HG03159 (cell line): ENCODE data around the gene TMTC2.
"Not testable (repeated sequence)": the region's sequence is repeated elsewhere in the genome, so short reads cannot be mapped to it uniquely, and the experiment has no call there.

Source experiments
- ATAC-seq: cut with Tn5 transposase; IDR thresholded peaks from one replicate; pipeline ENCODE4 v1.9.1; 2021; ENCODE audit warnings: mild to moderate bottlenecking, moderate library complexity; ENCODE audit not compliant: unreplicated experiment

TMTC2 gene

GRCh38 chr12:82835217-82835616, 148.5 kb downstream of the TMTC2 start:
- no peak for ATAC-seq

DNA sequence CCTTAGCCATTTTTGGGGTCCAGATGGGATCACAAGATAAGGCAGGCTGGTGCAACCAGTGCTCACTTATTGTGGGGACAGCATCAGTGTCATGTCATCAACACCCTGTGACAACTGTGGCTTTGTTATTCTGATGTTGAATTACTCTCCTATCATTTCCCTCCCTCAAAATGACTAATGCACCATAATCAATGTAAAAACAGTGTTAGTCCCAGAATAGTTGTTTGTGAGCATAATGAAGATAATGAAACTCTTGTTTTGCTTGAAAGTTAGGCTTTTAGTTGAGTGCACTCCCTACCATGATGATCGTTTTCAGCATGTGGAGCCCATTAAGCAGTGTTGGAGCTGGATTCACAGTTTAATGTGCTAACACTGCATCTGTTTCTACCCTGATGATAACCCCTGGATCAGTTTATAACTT, 151.4 kb downstream of the TMTC2 start:
- no peak for ATAC-seq

DNA sequence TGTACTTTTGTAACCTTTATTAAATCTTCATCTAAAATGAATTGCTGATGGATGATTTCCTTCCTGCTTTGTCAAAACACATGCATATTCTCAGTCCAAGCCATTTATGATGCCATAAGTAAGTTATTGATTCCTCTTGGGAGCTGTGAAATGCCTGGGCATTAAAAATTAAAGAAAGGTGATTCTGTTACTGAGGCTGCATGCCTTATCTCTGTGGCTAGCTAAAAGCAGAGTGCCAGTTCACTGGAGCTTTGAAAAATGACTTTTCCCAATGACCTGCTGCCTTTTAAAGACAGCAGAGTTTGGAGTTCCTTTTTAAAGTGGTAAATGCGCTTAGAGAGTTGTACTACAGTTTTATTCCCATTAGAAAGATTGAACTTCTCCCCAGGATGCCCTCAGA, 152.1 kb downstream of the TMTC2 start:
- ATAC-seq: no peak

GRCh38 chr12:82839796-82840195, 153.1 kb downstream of the TMTC2 start:
- no peak for ATAC-seq

- no peak for ATAC-seq
These were observed 154.8 kb downstream of the TMTC2 start for GRCh38 chr12:82841487-82841904.

GRCh38 chr12:82842480-82842879, 155.8 kb downstream of the TMTC2 start:
- no peak for ATAC-seq

- ATAC-seq: not testable (repeated sequence)
These were observed 158.4 kb downstream of the TMTC2 start for GRCh38 chr12:82845076-82845475.

DNA sequence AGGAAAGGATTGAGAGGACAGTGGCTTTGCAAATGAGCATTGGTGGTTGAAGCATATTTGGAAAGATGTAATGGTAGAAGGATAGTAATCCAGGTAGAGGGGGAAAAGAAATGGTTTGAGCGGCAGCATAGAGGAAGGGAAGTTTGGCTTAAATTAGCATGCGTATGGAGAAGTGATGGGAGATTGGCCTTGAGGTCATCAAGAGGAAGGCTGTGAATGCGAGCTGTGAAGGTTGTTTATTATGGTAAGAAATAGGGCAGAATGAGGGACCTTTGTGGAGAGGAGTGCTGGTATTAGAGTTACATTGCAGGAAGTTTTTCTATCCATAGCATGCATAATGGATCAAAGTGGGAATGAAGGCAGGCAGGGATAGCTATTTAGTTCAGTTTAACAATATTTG, 162.1 kb downstream of the TMTC2 start:
- no peak for ATAC-seq

GRCh38 chr12:82852529-82852928, 165.8 kb downstream of the TMTC2 start:
- peak; percentile 33 for ATAC-seq

DNA sequence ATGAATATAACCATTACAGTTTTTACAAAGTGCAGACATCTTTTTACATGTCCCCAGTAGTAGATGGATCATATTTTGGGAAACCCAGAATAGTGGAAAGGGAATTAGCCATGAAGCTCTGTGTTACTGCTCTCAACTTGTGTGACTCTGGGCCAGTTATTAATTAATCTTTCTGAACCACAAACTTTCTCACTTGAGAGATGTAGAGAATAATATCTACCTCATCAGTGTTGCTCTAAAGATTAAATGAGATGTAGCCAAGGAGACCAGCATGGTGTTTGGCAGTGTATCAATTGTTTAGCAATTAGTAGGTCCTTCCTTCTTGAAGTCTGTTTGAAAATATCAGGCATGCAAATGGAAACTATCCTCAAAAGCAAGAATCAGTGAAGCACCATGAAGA, 169.2 kb downstream of the TMTC2 start:
- ATAC-seq: peak; percentile 88

DNA sequence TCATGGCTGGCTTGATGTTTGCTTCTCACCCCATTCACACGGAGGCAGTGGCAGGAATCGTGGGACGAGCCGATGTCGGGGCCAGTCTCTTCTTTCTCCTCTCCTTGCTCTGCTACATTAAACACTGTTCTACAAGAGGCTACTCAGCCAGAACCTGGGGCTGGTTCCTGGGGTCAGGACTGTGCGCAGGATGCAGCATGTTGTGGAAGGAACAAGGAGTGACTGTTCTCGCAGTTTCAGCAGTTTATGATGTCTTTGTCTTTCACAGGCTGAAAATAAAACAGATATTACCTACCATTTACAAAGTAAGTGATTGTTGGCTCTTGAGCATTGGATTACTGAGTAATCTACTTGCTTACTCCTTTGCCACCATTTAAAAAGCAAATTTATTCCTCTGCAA, 170.6 kb downstream of the TMTC2 start:
- no peak for ATAC-seq

GRCh38 chr12:82857911-82858533, 171.3 kb downstream of the TMTC2 start:
- ATAC-seq: no peak

DNA sequence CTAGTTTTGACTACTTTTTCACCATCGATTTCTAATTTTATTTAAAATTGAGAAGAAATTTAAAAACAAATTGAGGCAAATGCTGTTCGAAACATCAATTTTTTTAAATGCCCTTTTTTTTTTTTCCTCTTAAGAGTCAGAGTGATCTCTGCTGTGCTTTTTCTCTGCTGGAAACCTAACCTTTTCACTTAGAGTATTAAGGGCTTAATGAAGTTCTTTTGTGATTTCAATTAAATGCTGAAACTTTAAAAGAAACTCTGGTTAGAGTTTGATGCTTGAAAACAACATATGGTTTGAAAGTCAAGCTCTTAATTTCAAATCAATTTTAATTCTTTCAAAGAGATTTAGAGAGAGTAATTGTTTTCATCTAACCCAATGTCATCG, 171.8 kb downstream of the TMTC2 start:
- no peak for ATAC-seq

DNA sequence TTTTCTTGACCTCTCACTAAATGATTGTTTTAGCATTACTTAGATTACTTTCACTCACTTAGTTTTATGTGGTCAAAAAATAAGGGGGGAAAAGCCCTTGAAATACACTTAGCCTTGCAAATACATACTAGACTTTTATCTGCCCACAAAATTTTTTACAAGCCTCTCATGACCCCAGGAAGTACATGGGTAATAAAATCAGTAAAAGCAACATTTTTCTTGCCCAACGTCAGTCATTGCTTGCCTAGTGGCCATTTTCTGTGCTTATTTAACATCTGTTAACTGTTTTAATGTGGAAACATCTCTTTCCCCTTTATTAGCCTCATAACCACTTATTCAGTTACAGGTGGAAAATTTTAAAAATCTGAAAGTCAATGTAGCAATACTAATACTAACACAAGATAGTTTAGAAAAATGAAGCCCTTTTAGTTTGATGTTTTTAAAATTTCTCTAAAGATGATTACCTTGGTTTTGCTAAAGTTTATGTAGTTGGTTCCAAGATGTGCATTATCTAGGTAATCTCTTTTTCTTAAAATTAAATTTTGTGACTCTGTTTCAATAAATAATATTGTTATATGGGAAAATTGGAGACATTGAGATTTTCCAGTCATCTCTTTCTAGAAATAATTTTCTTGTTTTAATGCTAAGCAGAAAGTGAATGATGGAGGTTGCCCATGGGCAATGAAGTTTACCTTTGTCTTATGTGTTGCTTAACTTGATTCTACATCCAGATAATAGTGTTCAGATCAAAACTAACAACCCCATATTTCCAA, 175.5 kb downstream of the TMTC2 start:
- no peak for ATAC-seq

DNA sequence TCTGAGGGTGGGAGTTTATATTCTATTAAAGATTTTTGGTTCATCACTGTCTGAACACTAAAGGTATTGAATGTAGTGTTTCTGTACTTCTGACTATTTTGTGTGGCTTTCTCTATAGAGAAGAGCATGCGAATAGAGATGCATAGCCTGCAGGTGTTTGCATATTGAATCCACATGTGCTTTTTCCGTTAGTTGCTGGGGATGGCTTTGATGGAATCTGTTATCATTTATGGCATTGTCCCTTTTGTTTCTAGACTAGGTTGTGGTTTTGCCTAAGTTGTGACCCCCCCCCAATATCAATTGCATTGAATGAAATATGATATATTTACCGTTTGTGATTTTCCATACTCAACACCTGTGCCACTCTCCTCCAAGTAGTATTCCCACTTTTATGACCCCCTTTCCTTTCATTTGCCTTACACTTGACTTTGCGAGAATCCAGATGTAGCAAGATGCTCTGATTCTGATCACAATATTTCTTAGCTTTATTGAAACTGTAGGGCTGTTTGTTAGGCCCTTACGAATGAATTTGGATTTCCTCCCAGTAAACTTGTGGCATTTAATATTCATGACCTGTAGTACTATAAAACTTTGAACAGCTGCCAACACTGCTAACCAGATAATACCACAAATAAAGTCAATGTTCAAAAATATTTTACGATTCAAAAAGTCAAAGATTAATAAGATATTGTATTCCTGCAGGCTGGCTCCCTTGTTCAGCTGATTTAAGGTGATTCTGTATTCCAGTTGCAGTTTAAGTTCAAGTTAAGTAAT, 176.4 kb downstream of the TMTC2 start:
- ATAC-seq: no peak

- no peak for ATAC-seq
These were observed 179.6 kb downstream of the TMTC2 start for GRCh38 chr12:82866227-82866775.

- ATAC-seq: no peak
These were observed 180.2 kb downstream of the TMTC2 start for GRCh38 chr12:82866946-82867345.

- ATAC-seq: no peak
These were observed 181.2 kb downstream of the TMTC2 start for GRCh38 chr12:82867762-82868500.

DNA sequence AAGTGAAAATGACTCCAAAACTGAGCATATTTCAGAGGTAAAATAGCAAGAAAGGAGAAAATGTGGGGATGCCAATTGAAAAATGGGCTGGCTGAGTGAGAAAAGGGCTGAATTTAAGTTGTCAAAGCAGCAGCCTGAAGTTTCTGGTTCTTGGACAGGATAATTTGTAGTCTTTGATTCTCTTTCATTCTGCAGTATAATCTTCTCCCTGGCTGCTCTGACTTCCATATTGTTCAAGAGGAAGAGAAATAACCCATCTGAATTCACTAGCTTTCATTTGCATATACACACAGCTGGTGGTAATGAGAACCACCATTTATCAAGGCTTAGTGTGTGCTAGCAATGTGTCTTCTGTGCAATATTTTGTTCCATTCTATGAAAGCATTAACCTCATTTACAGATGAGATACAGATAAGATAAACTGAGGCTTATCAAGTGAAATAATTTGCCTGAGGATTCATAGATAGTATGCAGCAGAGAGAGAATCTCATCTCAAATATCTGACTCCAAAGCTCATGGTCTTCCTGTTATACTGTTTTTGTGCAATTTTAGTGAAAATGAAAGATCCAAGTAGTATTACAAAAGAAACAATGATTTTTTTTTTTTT, 184.2 kb downstream of the TMTC2 start:
- peak; percentile 59 for ATAC-seq

- no peak for ATAC-seq
These were observed 185.4 kb downstream of the TMTC2 start for GRCh38 chr12:82872088-82872487.
